Nephron progenitor cell (in vitro differentiated cells): ENCODE data around the gene MLXIPL.
A peak's percentile ranks its signal among the peaks of the same experiment; 100 is the strongest.
"Not testable (repeated sequence)": the region's sequence is repeated elsewhere in the genome, so short reads cannot be mapped to it uniquely, and the experiment has no call there.

Experiments
- DNase-seq: peaks from one replicate; pipeline ENCODE4 v3.0.0; 2021
- H3K27ac Mint-ChIP-seq: 2 replicates; pipeline ENCODE4 v1.8.0; 2021; ENCODE audit warnings: mild to moderate bottlenecking, moderate library complexity, mixed read lengths
- H3K27me3 Mint-ChIP-seq: 2 replicates; pipeline ENCODE4 v1.8.0; 2021; ENCODE audit warnings: mild to moderate bottlenecking, low read depth, mixed read lengths; ENCODE audit not compliant: poor library complexity
- H3K36me3 Mint-ChIP-seq: 2 replicates; pipeline ENCODE4 v1.8.0; 2021; ENCODE audit warnings: low read depth, mixed read lengths
- H3K4me1 Mint-ChIP-seq: 2 replicates; pipeline ENCODE4 v1.8.0; 2021; ENCODE audit warnings: mixed read lengths
- H3K4me3 Mint-ChIP-seq: 2 replicates; pipeline ENCODE4 v1.8.0; 2021; ENCODE audit warnings: mild to moderate bottlenecking, moderate library complexity, mixed read lengths
- H3K9me3 Mint-ChIP-seq: 2 replicates; pipeline ENCODE4 v1.8.0; 2021; ENCODE audit warnings: mild to moderate bottlenecking, moderate library complexity, mixed read lengths
- CTCF ChIP-seq: fragments of 200-600 bp; sonication (generic); IDR thresholded peaks from 2 replicates; pipeline ENCODE4 v1.5.0; 2021; ENCODE audit warnings: antibody characterized with exemption

The MLXIPL gene

GRCh38 chr7:73570977-73571376 lies 53.3 kb downstream of the MLXIPL start:
- TF ChIP-seq CTCF, result no peak

GRCh38 chr7:73570521-73570920 lies 53.8 kb downstream of the MLXIPL start:
- Mint-ChIP-seq H3K36me3 (peaks cover 49% of the 10 kb centered on the region), H3K27me3 (no peaks in the 10 kb centered on the region), H3K27ac (no peak overlapping the region), H3K4me1 (peaks cover 19% of the 10 kb centered on the region), H3K4me3 (no peak overlapping the region), H3K9me3 (no peaks in the 10 kb centered on the region)
- no peak for TF ChIP-seq CTCF
- DNase-seq, result no peak

More at GRCh38 chr7:73570977-73571376, 53.3 kb downstream of the MLXIPL start:
- H3K4me3 Mint-ChIP-seq, result no peak overlapping the region
- H3K27ac Mint-ChIP-seq, result no peak overlapping the region
- no peaks in the 10 kb centered on the region for H3K27me3 Mint-ChIP-seq
- peaks cover 49% of the 10 kb centered on the region for H3K36me3 Mint-ChIP-seq
- DNase-seq, result no peak
- peaks cover 19% of the 10 kb centered on the region for H3K4me1 Mint-ChIP-seq
- H3K9me3 Mint-ChIP-seq, result no peaks in the 10 kb centered on the region

GRCh38 chr7:73569042-73569608 lies 55.2 kb downstream of the MLXIPL start:
- peaks cover 20% of the 10 kb centered on the region for H3K4me1 Mint-ChIP-seq
- H3K27me3 Mint-ChIP-seq, result no peaks in the 10 kb centered on the region
- H3K9me3 Mint-ChIP-seq, result no peaks in the 10 kb centered on the region
- DNase-seq, result no peak
- peak overlapping the region; percentile 18 for H3K27ac Mint-ChIP-seq
- peaks cover 43% of the 10 kb centered on the region for H3K36me3 Mint-ChIP-seq
- TF ChIP-seq CTCF, result no peak
- H3K4me3 Mint-ChIP-seq, result no peak overlapping the region

- Mint-ChIP-seq H3K27ac (peak overlapping the region; percentile 32), H3K4me3 (no peak overlapping the region), H3K9me3 (no peaks in the 10 kb centered on the region), H3K36me3 (peaks cover 33% of the 10 kb centered on the region), H3K27me3 (no peaks in the 10 kb centered on the region), H3K4me1 (peaks cover 13% of the 10 kb centered on the region)
- no peak for DNase-seq
- TF ChIP-seq CTCF, result no peak
These were observed 56.3 kb downstream of the MLXIPL start for GRCh38 chr7:73567846-73568685.

- no peak overlapping the region for H3K27ac Mint-ChIP-seq
- H3K36me3 Mint-ChIP-seq, result peaks cover 24% of the 10 kb centered on the region
- H3K4me1 Mint-ChIP-seq, result peaks cover 7% of the 10 kb centered on the region
- TF ChIP-seq CTCF, result no peak
- no peaks in the 10 kb centered on the region for H3K9me3 Mint-ChIP-seq
- peaks cover 6% of the 10 kb centered on the region for H3K27me3 Mint-ChIP-seq
- no peak overlapping the region for H3K4me3 Mint-ChIP-seq
- DNase-seq, result no peak
These were observed 57.2 kb downstream of the MLXIPL start for GRCh38 chr7:73567140-73567539.

GRCh38 chr7:73566431-73566830 lies 57.9 kb downstream of the MLXIPL start:
- peaks cover 21% of the 10 kb centered on the region for H3K36me3 Mint-ChIP-seq
- H3K4me3 Mint-ChIP-seq, H3K27ac Mint-ChIP-seq, H3K9me3 Mint-ChIP-seq, H3K4me1 Mint-ChIP-seq, DNase-seq, H3K27me3 Mint-ChIP-seq: not testable (repeated sequence)
